ENCODE data around the gene B3GALT6.
"Not testable (repeated sequence)": the region's sequence is repeated elsewhere in the genome, so short reads cannot be mapped to it uniquely, and the experiment has no call there.

The B3GALT6 gene

DNA sequence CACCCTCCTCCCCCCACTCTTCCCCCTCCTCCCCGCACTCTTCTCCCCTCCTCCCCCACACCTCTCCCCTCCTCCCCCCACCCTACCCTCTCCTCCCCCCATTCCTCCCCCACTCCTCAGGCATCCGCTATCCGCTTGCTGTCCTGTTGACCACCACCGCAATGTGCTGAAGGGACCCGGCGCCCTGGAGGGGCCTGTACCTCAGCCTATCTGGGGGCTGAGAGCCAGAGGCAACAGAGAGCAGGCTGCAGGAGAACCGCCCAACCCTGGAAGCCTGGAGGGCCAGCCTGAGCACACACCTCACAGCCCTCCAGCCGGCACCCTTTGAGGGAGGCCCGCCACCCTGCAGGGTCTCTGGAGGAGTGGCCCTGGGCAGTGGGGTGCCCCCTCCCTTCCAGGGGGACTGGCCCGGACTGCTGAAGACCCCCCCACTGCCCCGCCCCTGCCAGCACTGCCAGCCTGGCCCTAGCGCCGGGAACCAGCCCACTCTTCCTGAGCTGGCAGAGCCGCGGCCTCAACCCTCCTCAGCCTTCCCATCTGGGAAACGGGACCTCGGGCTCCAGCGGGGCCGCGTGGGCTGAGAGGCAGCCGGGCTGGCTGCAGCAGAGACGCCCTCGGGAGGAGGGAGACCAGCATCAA is 13.3 kb downstream of the B3GALT6 start:
- no peak for DNase-seq (ENCODE audit: low spot score)

DNA sequence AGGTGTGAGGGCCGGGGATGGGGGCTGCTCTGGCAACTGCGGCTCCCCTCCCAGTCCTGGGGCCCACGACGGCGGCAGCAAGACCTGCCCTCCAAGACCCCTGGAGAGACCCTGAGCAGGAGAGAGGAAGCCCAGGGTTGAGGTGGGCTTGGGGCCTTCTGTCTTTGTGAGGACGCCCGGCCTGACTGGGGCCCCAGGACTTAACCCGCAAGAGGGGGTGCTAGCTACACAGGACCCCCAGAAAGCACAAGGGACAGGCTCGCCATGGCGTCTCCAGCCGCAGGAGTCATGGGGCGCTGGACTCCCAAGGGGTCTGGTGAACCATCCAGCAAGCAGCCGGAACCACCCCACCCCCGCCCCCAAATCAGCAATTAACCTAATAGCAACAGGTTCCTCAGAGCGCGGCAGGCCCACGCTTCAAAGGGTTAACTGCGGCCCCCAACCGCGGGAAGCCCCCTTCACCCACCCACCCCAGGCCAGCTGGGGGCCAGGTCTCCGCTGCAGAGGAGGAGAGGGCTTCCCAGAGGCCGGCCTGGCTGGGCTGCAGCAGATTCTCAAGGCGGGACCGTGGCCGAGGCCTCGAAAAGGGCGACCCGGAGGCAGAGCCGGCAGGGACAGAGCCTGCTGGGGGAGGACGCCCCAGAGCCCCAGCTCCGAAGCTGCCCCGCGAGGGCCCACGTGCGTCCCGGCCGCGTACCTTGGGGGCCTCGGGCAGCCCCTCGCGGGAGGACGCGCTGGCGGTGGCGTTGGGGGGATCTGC is 14.0 kb downstream of the B3GALT6 start:
- DNase-seq (ENCODE audit: low spot score), result no peak

DNA sequence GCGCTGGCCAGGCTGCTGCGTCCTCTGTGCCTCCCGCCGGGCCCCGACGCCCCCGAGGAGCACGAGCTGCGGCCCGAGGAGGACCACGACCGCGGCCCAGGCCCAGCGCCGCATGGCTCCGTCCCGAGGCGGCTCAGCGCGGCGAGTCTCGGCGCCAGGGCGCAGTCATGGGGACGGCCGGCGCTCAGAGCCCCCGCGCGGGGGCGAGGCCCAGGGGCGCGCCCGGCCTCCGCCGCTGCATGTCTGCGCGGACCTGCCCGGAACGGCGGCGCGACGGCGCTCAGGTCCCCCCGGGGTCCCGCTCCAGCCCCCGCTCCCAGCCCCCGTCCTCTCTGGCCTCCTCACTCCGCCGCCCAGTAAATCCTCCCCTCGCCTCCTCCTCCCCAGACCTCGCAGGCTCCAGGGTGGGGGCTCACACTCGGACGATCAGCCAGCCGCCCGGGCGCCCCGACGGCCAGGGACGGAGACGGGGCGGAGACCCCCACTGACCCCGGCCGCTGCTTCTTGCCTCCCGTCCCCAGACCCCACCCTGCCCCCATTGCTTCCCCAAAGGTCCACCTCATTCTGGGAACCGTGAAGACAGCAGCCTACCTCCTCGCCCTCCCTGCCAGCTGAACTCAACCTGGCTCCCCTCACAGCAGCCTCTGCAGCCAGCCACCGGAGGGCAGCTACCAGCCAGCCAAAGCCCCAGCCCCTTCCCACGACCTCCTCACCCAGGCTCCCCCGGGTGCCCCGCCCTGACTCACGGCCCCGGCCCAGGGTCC is 14.7 kb downstream of the B3GALT6 start, which contains the start of gene C1QTNF12:
Gene C1QTNF12 (minus strand): TSS at position 146 of the 764 bp plus-strand sequence. CDS start 32 bp downstream, at position 114.
- peak; percentile 56 for DNase-seq (ENCODE audit: low spot score)

DNA sequence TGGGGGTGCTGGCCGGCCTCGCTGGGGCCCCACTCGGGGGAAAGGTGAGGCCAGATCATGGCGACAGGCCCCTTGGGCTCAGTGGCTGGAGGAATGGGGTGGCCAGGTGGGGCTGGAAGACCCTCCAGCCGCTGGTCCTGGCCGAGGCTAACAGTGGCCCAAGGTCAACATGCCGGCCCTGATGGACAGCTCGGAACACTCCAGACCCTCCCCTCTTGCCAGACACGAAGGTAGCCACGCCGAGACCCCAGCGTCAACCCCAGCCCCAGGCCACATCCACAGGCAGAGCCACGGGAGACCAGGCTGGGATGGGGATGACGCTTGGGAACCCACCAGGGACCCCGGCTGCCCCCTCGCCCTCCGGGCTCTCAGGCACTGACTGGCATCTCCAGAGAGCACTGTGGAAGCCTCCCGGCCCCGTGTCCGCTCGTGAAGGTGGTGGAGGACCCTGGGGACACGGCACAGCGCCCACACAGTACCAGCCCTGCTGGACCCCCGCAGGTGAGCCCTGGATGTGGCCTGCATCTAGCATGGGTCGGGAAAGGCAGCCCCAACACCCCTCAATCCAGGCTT is 15.4 kb downstream of the B3GALT6 start:
- DNase-seq (ENCODE audit: low spot score), result no peak

DNA sequence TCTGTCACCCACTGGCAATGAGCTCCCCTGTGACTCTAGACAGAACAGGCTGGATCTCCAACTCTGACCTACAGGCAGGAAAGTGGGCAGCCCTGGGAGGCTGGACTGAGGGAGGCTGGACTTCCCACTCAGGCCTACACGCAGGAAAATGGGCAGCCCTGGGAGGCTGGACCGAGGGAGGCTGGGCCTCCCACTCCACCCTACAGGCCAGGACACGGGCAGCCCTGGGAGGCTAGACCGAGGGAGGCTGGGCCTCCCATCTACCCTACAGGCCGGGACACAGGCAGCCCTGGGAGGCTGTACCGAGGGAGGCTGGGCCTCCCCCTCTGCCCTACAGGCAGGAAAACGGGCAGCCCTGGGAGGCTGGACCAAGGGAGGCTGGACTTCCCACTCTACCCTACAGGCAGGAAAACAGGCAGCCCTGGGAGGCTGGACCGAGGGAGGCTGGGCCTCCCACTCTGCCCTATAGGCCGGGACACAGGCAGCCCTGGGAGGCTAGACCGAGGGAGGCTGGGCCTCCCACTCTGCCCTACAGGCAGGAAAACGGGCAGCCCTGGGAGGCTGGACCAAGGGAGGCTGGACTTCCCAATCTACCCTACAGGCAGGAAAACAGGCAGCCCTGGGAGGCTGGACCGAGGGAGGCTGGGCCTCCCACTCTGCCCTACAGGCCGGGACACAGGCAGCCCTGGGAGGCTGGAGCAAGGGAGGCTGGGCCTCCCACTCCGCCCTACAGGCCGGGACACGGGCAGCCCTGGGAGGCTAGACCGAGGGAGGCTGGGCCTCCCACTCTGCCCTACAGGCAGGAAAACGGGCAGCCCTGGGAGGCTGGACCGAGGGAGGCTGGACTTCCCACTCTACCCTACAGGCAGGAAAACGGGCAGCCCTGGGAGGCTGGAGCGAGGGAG is 16.2 kb downstream of the B3GALT6 start:
- DNase-seq (ENCODE audit: low spot score), result not testable (repeated sequence)

DNA sequence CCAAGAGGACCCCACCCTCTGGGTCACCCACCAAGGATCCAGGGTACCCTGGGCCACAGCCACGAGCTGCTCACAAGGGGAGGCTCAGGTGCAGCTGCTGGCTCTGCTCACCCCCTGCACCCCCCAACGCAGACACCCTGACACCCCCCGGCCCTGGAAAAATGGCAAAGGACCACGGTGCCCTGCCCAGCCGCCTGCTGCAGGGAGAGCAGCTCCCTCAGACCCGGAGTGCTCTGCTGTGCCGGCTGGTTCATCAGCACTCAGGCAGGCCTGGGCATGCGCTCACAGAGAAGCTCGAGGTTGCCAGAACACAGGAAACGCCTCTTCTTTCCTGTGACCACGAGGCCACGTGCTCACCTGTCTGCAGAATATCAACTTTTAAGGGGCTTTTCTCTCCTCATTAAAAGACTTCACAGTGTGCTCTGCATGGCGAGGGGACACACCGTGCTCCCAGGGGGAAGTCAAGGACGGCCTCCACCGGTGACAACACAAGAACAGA is 18.8 kb downstream of the B3GALT6 start:
- DNase-seq (ENCODE audit: low spot score), result no peak

DNA sequence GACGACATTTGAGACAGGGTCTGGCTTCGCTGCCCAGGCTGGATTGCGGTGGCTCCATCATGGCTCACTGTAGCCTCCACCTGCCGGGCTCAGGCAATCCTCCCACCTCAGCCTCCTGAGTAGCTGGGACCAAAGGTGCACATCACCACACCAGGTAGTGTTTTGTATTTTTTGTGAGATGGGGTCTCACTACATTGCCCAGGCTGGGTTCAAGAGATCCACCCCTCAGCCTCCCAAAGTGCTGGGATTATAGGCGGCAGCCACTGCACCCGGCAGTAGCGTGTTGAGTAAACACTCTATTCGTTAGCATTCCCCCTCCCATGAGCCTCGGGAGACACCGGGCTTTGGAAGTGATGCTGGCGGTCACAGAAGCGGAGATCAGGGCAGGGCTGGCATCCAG is 21.3 kb downstream of the B3GALT6 start:
- DNase-seq (ENCODE audit: low spot score), result no peak

DNA sequence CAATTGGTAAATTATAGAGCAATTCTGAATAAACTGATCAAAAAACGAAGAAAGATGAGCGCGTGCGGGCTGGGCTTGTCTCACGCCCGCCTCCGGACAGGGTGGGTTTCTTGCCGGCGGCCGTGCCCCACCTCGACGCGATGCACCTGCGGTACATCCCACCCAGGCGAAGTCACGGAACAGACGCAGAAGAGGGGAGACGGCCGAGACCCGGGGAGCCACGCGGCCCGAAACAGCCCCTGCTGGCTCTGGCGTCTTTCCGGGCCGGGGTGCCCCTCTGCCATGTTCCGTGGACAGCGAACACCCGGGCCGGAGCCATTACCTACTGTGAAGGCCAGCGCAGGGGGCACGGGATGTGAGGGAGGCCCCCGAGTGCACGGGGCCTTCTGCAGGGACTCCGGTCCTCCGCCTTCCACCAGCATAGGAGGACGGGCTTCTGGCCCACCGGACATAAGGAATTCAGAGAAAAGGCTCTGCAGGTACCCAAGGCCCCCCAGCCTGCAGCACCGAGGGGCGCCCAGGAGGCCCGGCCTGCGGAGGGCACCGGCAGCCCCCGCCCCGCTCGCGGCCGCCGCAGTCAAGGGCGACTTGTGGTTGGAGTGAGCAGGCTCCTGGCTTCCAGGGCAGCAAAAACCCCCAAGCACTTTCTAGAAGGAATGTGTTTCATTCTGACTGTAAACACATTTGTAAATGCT is 22.1 kb downstream of the B3GALT6 start:
- no peak for DNase-seq (ENCODE audit: low spot score)

DNA sequence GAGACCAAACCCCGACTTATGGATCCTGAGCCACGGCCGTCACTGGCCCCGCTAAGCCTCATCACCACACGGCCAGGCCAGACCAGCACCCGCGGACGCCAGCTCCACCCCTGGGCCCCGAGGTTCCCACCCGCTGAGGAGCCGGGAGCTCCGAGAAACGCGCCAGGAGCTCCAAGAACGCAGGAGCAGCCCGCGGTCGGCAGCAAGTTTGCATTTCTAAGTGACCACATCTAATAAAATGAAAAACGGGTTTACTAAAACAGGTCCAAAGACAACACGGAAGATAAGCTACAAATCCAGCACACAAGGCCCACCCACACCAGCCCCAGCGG is 22.6 kb downstream of the B3GALT6 start:
- no peak for DNase-seq (ENCODE audit: low spot score)

DNA sequence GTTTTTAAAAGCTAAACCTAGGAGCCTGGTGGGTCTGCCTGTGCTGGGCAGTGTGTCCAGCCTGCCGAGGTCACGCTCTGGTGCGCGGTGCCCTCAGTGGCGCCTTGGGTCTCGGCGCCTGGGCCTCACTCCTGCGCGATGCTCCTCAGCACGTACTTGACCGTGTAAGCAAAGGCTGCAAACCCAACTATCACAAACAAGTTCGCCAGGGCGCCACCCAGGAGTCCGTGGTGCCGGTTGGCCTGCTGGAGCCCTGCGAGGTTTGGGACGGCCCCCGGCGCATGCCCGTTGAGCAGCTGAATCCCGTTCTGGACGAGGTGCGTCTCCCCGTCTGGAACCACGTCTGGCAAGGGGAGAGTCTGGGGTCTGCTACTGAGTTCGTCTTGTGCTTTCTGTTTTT is 23.0 kb downstream of the B3GALT6 start:
- DNase-seq (ENCODE audit: low spot score), result no peak

DNA sequence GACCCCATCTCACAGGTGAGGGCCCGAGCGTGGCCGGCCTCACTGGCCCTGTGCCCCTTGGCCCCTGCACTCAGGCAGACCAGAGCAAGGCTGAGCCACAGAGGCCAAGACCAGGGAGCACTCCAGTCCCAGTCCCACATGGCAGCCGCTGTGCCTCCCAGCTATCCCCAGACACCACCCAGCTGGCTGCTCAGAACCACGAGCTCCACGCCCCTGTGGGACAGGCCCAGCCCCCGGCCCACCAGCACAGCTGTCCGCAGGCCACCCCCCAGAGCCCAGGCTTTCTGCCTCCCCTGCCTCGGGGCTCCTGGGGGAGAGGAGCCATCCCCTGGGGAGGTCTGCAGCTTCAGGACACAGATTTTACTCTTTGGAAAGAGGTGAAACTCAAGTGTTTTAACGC is 23.6 kb downstream of the B3GALT6 start:
- DNase-seq (ENCODE audit: low spot score), result no peak

DNA sequence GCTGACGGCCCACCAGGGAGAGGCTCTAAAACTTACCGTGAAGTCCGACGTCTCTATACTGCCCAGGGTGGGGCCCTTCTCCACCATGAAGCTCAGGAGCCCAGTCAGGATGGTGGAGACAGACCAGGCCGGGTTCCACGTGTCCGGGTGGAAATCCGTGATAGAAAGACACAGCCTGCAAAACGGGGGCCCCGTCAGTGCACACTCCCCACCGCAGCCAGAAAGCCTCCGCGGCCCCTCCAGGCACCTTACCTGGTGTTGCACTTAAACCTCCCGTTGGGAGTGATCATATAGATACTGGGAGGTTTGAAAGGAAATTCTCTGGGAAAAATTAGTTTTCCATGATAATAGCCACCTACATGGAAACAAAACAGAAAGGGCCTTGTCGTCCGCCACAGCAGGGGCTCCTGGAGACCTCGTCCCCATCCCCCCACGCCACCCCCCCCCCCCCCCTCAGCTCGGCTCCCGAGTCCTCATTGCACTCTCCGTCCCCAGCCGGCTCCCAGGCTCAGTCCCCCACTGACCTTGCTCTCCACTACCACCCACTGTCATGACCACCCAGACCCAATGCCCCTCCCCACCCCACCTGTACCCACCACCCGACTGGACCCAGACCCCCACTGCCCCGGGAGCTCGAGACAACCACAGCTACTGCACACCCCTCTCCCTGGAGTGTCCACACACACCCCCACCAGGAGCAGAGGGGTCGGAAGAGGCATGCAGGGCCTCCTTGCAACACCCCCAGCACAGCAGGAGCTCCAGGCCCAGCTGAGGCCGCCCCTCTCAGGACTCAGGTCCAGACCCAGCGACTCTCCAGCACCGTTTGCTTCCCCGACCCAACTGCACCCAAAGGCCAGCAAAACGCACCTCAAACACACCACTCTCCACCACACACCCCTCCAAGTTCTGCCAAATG is 25.2 kb downstream of the B3GALT6 start:
- no peak for DNase-seq (ENCODE audit: low spot score)

DNA sequence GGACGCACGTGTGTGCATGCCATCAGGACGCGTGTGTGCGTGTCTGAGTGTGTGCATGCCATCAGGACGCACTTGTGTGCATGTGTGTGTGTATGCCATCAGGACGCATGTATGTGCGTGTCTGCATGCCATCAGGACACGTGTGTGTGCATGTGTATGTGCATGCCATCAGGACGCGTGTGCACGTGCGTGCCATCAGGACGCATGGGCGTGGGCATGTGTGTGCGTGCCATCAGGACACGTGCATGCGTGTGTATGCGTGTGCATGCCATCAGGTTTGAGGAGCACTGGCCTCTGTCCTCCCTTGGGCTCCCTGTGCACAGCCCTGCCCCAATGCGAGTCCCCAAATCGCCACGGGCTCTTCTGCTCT is 27.1 kb downstream of the B3GALT6 start:
- DNase-seq (ENCODE audit: low spot score), result no peak

DNA sequence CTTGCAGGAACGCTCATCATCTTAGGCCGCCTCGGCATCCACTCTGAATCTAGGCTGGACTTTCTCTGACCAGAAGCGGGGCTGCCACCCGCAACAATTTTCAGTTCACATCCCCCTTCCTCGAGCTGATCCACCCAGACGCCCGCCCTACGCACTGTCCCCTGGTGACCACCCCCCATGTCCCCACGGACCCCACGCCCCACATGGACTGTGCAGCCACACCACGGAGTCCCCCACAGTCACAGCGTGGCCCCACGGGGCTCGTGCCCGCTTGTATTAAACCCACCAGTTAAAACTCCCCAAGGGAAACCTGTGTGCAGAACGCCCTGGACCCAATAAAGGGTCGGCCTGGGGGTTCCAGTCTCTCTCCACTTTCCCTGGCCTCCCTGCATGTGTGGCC is 27.5 kb downstream of the B3GALT6 start:
- no peak for DNase-seq (ENCODE audit: low spot score)

DNA sequence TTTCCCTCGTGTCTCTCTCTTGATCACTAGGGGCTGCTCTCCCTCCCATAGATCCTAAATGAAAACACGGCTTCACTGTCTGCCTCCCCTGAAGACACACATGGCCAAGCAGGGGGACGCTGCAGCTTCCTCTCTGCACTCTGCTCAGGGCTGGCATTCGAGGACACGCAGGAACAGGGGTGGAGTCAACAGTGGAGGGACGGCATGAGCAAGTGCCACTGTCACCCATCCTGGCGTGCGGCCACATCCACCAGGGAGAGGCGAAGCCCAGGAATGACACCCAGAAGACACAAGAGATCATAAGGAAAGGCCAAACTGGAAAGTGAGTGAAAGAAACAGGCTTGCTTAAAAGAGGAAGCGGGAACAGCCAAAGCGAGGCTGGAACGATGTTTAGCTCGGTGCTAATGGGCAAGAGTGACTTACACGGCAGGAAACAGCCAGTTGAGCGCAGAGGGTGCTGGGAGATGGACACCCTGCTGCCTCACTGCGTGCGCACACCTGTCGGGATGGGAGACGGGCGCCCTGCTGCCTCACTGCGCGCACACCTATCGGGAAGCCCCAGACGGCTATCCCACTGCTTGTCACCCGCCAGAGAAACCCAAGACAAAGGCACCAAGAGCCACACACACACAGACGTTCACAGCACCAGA is 28.0 kb downstream of the B3GALT6 start:
- DNase-seq (ENCODE audit: low spot score), result no peak

DNA sequence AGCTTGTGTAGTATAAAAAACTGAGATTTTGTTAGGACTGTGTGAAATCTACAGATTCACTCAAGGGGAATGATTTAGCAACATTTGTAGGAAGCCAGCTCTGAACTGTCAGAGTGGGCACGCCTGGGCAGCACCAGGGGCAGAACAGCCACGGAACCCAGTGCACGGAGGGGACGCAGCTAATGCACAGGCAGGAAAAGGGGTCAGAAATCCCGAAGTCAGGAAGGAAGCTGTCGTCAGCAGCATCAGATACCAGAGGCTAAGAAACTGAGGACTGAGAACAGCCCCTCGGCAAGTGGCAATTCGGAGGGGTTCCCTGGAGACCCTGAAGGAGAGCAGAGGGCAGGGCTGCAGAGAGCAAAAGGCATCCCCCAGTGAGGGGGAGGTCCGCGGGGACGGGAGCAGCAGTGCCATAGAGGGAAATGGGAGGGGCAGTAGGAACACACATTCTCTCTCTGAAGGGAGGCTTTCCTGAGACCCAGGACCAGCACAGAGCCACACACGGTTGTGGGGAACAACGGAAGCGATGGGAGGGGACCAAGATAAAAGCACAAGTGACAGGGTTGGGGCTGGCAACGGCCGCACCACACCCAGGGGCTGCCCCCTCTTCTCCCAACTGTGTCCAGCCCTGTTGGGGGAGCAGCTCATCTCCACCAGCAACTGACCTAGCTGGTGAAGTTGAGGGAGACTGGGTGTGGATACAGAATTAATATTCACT is 29.0 kb downstream of the B3GALT6 start:
- DNase-seq (ENCODE audit: low spot score), result no peak

DNA sequence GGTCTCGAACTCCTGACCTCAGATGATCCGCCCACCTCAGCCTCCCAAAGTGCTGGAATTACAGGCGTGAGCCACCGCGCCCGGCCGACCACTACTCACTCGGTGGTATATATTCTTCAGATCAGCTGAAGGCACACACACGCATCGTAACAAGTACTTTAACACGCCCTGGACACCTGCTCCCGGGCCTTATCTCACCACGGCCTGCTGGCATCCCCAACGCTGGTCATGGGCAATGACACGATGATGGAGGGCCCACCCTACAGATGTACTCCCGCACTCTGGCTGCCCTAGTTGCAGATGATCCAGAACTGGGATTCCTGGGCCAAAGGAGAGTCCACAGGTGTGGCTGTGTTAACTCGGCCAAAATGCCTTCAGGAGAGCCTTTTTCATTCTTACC is 30.0 kb downstream of the B3GALT6 start:
- no peak for DNase-seq (ENCODE audit: low spot score)

DNA sequence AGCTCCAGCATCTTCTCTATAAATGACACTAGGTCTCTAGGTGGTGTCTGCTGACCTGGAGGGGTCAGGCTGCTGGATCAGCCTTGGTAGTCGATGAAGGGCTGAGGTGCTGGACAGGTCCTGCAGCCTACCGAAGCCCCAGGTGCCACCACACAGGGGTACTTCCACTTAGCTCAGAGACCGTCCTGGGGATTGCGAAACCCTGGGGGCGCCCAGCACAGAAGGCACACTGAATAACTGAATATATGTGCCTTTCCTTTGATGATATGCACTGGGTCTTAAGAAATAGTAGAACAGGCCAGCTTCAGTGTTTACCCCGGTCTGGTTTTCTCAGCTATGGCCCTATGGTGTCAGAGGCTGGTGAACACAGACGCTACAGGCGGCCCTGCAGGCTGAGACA is 30.7 kb downstream of the B3GALT6 start:
- DNase-seq (ENCODE audit: low spot score), result no peak

DNA sequence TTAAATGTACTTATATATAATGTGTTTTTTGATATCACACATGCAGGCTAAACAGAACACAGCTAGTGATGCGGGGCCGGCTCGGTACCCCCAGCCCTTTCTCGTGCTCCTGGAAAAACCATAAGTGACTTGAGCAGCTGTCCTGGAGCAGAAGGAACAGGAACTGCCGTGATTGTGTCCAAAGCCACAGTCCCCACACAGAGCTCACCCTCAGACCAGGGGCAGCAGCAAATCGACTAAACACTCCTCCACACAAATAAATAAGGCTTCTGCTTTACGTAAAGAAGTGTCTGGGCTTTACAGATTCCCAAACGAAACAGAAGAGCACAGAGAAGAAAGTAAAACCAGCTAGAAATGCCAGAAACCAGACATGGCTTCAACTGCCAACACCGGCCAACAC is 32.0 kb downstream of the B3GALT6 start:
- no peak for DNase-seq (ENCODE audit: low spot score)
